ENCODE measurements around the gene RETSAT. TPM values are rescaled to one million over a fixed set of nuclear protein-coding genes. Genes with fewer than 3 reads are reported as not detected.

Gene RETSAT
- total and polyA plus RNA-seq, 2 of the 13 experiments (the other 11 are each of a cell fraction or from before 2014, with no cell fraction given), result 46.7 to 61.0 TPM

GRCh38 chr2:85324639-85325465, 29.5 kb downstream of the RETSAT start (continued):
- TF ChIP-seq RCOR2 (CRISPR knock-in tag; IDR thresholded peaks at IDR 0.05), result peak; percentile 75
- TF ChIP-seq MED8 (CRISPR knock-in tag; IDR thresholded peaks at IDR 0.05; ENCODE audit: insufficient replicate concordance), result peak; percentile 51
- TF ChIP-seq E2F5 (CRISPR knock-in tag; conservative IDR thresholded peaks at IDR 0.05), result no peak
- no peak for TF ChIP-seq XBP1 (CRISPR knock-in tag; IDR thresholded peaks at IDR 0.05)
- TF ChIP-seq ZBTB20 (CRISPR knock-in tag; IDR thresholded peaks at IDR 0.05; ENCODE audit: borderline replicate concordance, low read depth), result no peak
- no peak for TF ChIP-seq ZNF841 (CRISPR knock-in tag; IDR thresholded peaks at IDR 0.05; ENCODE audit: borderline replicate concordance)
- TF ChIP-seq ATF4 (CRISPR knock-in tag; IDR thresholded peaks at IDR 0.05), result peak in 1 of 2 experiments; percentile 98; a peak in 2 of 4 replicates
- TF ChIP-seq NR2F6 (IDR thresholded peaks at IDR 0.05), result peak; percentile 95
- TF ChIP-seq NR2F6 (CRISPR knock-in tag; IDR thresholded peaks at IDR 0.05), result peak; percentile 90
- no peak for TF ChIP-seq PHF8 (CRISPR knock-in tag; IDR thresholded peaks at IDR 0.05)
- peak; percentile 24; the same call in 1 of the 2 replicates for TF ChIP-seq ZNF652 (CRISPR knock-in tag; IDR thresholded peaks at IDR 0.05; ENCODE audit: borderline replicate concordance, low read depth)
- TF ChIP-seq TCF7 (IDR thresholded peaks at IDR 0.05; ENCODE audit: low read depth), result peak; percentile 93
- TF ChIP-seq ZNF691 (CRISPR knock-in tag; IDR thresholded peaks at IDR 0.05; ENCODE audit: borderline replicate concordance, low read depth), result no peak
- 0 out of 2 replicates have a peak, but pooled peaks have one; percentile 31 for TF ChIP-seq ZNF513 (CRISPR knock-in tag; conservative IDR thresholded peaks at IDR 0.05)
- peak; percentile 61; the same call in 1 of the 2 replicates for TF ChIP-seq BRF2 (CRISPR knock-in tag; IDR thresholded peaks at IDR 0.05)
- TF ChIP-seq DRAP1 (CRISPR knock-in tag; IDR thresholded peaks at IDR 0.05), result peak; percentile 87
- TF ChIP-seq TBL1XR1 (IDR thresholded peaks at IDR 0.05; ENCODE audit: borderline replicate concordance, low read length, partially characterized antibody), result peak; percentile 89
- no peak for TF ChIP-seq SMYD3 (CRISPR knock-in tag; IDR thresholded peaks at IDR 0.05)

Data from HepG2 (cell line).